Testis (tissue), 2 donors: ENCODE results near the gene FCGR1A.
"Not testable (repeated sequence)": the region's sequence is repeated elsewhere in the genome, so short reads cannot be mapped to it uniquely, and the experiment has no call there.

Experiments used
- POLR2A ChIP-seq: fragments of 450-650 bp; IDR thresholded peaks from one replicate; pipeline ENCODE4 v1.6.1; 2017; ENCODE audit warnings: antibody characterized with exemption, mild to moderate bottlenecking, moderate library complexity
- TF ChIP-seq, protein P1 (sequence below), 3 experiments: fragments of 450-650 bp in 2 of 3; fragments of 200-600 bp in 1 of 3; sonication (generic) in 1 of 3; IDR thresholded peaks; one replicate each; pipeline ENCODE4 v1.5.1; 2016 to 2019; ENCODE audit warnings: antibody characterized with exemption in 3 of 3, mild to moderate bottlenecking in 2 of 3, moderate library complexity in 1 of 3

GRCh38 chr1:149833144-149833543 is 50.6 kb downstream of the FCGR1A start:
- TF ChIP-seq POLR2A = not testable (repeated sequence)
- TF ChIP-seq, protein P1, sequence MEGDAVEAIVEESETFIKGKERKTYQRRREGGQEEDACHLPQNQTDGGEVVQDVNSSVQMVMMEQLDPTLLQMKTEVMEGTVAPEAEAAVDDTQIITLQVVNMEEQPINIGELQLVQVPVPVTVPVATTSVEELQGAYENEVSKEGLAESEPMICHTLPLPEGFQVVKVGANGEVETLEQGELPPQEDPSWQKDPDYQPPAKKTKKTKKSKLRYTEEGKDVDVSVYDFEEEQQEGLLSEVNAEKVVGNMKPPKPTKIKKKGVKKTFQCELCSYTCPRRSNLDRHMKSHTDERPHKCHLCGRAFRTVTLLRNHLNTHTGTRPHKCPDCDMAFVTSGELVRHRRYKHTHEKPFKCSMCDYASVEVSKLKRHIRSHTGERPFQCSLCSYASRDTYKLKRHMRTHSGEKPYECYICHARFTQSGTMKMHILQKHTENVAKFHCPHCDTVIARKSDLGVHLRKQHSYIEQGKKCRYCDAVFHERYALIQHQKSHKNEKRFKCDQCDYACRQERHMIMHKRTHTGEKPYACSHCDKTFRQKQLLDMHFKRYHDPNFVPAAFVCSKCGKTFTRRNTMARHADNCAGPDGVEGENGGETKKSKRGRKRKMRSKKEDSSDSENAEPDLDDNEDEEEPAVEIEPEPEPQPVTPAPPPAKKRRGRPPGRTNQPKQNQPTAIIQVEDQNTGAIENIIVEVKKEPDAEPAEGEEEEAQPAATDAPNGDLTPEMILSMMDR (IDR thresholded peaks at IDR 0.05) = not testable (repeated sequence)
